D721Med (cell line): ENCODE measurements around the gene CCDC93.

Experiments used
- DNase-seq: peaks from one replicate; pipeline ENCODE4 v3.0.0; 2011; ENCODE audit warnings: low spot score; ENCODE audit not compliant: insufficient read length
- FAIRE-seq: peaks from 2 replicates; lab custom pipeline; 2011; peaks lifted over from hg19 to GRCh38; lab: Jason Lieb, UNC
- TF ChIP-seq, protein P1 (sequence below): IDR thresholded peaks from 2 replicates; pipeline ENCODE4 v1.5.1; 2012; ENCODE audit warnings: mild to moderate bottlenecking, control low read depth; ENCODE audit not compliant: insufficient read depth; ENCODE audit errors: missing control alignments

The CCDC93 gene

GRCh38 chr2:117960231-117960630, 53.6 kb downstream of the CCDC93 start:
- DNase-seq (no peak), FAIRE-seq (no peak)
- TF ChIP-seq, protein P1, sequence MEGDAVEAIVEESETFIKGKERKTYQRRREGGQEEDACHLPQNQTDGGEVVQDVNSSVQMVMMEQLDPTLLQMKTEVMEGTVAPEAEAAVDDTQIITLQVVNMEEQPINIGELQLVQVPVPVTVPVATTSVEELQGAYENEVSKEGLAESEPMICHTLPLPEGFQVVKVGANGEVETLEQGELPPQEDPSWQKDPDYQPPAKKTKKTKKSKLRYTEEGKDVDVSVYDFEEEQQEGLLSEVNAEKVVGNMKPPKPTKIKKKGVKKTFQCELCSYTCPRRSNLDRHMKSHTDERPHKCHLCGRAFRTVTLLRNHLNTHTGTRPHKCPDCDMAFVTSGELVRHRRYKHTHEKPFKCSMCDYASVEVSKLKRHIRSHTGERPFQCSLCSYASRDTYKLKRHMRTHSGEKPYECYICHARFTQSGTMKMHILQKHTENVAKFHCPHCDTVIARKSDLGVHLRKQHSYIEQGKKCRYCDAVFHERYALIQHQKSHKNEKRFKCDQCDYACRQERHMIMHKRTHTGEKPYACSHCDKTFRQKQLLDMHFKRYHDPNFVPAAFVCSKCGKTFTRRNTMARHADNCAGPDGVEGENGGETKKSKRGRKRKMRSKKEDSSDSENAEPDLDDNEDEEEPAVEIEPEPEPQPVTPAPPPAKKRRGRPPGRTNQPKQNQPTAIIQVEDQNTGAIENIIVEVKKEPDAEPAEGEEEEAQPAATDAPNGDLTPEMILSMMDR = no peak

GRCh38 chr2:117958186-117958585, 55.7 kb downstream of the CCDC93 start:
- FAIRE-seq (no peak), DNase-seq (no peak)
- TF ChIP-seq, protein P1 = no peak

- TF ChIP-seq, protein P1 = no peak
- FAIRE-seq (no peak), DNase-seq (no peak)
These were observed 56.3 kb downstream of the CCDC93 start for GRCh38 chr2:117957616-117958015.

DNA sequence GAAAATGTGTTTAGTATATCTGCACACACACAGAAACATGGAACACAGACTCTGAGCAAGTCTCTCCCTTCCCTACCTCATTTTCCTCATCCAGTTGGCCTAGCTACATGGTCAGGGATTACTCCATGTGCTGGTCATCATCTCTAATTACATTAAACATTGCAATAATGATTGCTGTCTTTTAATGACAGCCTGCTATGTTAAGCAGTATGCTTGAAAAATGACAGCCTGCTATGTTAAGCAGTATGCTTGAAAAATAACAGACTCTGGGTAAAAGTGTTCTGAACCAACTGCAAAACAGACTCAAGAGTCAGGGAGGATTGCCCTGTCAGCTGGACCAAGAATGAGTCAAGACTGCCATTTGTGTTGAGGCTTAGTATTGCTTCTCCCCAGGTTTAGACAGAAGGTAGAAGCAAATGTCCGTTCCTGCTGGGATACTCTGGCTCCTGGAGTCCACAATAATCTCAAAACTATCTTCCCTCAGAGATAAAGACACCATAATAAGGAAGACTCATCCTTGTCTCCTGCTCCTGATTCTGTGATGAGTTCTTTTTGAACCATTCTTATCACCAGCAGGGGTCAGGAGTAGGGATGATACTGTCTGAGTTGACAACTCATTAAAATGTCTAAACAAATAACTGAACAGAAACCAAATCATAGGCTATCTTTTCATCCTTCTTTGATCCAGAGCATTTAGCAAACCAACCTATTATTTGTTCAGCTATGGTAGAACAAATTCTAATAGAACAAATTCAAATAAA, 57.7 kb downstream of the CCDC93 start:
- TF ChIP-seq, protein P1 = peak; percentile 15
- no peak for DNase-seq
- FAIRE-seq = no peak

DNA sequence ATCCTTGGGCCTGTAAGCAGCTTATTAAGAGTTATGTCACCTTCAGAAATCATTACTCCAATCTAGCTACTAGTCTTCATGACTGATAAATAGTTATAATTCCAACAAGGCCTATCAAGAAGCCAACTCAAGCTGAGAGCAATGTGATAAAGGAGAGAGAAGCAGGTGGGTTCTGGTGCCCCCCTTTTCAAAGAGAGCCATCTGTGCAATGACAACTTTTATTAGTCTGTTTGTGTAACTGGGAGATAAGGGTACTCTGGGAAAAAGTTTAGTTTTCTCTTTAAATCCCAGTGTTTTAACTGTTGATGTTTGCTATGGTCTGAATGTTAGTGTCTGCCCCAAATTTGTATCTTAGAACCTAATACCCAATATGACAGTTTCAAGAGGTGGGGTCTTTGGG, 60.6 kb downstream of the CCDC93 start:
- TF ChIP-seq, protein P1 = no peak
- no peak for DNase-seq
- FAIRE-seq = no peak

DNA sequence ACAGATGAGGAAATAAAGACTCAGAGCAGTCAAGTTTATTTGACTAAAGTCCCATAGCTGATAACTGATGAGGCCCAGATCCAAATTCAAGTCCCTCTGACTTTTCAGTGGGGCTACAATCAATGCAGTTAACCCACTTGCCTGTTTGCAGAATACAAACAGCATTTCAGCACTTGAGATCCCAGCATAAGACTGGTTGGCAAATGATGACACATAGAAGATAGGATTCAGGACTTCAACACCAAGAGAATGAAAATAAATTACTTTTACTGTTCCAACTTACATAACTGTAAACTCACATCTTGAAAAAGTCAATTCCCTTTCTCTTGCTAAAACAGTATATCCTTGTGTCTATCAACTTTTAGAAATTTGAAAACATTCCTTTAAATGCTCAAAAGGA, 61.2 kb downstream of the CCDC93 start:
- TF ChIP-seq, protein P1 = no peak
- no peak for FAIRE-seq
- DNase-seq = no peak

DNA sequence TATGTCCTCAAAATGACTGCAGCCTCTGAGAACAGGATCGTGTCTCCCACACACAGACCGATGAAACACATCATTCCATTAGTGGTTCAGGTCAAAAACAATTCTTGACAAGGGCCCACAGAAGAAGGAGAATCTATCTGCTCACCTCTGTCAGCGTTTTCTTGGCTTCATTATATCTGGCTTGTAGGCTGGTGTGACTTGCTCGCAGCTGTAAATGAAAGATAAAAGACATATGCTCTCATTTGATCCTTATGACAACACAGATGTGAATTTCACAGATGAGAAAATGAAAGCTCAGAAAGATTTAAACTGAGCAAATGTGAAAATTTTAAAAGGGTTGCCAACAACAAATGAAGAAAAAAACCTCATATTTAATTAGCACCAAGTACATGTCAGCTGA, 61.6 kb downstream of the CCDC93 start:
- no peak for FAIRE-seq
- TF ChIP-seq, protein P1 = no peak
- no peak for DNase-seq
